H1 (cell line): Measurements from ENCODE around the gene THAP4.

Source experiments
- CREB1 ChIP-seq: IDR thresholded peaks from 2 replicates; pipeline ENCODE4 v1.6.1; 2012; ENCODE audit warnings: inconsistent platforms
- EZH2 ChIP-seq: fragments of 200-600 bp; sonication (generic); IDR thresholded peaks from 2 replicates; pipeline ENCODE4 v1.7.1; 2012; ENCODE audit warnings: low read depth, mild to moderate bottlenecking, moderate library complexity, low read length, inconsistent platforms; ENCODE audit not compliant: severe bottlenecking
- YY1 ChIP-seq: IDR thresholded peaks from 2 replicates; pipeline ENCODE4 v1.6.1; 2011; ENCODE audit warnings: low read depth, mild to moderate bottlenecking, low read length
- TF ChIP-seq, protein P1 (sequence below): IDR thresholded peaks from 2 replicates; pipeline ENCODE4 v1.6.1; 2012; ENCODE audit warnings: inconsistent platforms
- TF ChIP-seq, protein P2 (sequence below), 3 experiments: IDR thresholded peaks; 1 replicate in 2 of 3; 2 replicates in 1 of 3; pipeline versions ENCODE4 v1.5.1 to v1.6.1; 2011; ENCODE audit warnings: low read length in 3 of 3, mild to moderate bottlenecking in 3 of 3, inconsistent platforms in 2 of 3, low read depth in 1 of 3, moderate library complexity in 1 of 3; ENCODE audit not compliant: insufficient read depth in 1 of 3; ENCODE audit errors: control extremely low read depth in 1 of 3

DNA sequence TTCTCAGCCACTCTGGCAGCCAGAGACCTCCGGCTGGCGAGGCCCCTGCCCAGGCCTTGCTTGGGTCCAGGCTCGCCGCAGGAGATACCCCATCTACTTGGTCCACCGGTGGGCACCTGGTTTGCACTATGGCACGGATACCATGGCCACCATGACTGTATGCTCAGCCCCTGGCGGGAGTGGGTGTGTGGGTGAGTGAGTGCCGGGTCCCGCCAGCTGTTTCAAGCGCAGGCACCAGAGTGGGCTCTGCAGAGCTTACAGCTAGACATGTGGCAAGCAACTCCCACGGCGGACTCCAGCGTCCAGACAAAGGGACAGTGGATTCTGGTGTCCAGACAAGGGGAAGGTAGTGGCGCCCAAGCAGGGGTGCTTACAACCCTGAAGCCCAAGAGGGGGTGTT lies 2.0 kb upstream of the THAP4 start:
- TF ChIP-seq CREB1, result no peak
- TF ChIP-seq YY1, result no peak
- TF ChIP-seq, protein P1, sequence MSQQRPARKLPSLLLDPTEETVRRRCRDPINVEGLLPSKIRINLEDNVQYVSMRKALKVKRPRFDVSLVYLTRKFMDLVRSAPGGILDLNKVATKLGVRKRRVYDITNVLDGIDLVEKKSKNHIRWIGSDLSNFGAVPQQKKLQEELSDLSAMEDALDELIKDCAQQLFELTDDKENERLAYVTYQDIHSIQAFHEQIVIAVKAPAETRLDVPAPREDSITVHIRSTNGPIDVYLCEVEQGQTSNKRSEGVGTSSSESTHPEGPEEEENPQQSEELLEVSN, result no peak
- TF ChIP-seq, protein P2, sequence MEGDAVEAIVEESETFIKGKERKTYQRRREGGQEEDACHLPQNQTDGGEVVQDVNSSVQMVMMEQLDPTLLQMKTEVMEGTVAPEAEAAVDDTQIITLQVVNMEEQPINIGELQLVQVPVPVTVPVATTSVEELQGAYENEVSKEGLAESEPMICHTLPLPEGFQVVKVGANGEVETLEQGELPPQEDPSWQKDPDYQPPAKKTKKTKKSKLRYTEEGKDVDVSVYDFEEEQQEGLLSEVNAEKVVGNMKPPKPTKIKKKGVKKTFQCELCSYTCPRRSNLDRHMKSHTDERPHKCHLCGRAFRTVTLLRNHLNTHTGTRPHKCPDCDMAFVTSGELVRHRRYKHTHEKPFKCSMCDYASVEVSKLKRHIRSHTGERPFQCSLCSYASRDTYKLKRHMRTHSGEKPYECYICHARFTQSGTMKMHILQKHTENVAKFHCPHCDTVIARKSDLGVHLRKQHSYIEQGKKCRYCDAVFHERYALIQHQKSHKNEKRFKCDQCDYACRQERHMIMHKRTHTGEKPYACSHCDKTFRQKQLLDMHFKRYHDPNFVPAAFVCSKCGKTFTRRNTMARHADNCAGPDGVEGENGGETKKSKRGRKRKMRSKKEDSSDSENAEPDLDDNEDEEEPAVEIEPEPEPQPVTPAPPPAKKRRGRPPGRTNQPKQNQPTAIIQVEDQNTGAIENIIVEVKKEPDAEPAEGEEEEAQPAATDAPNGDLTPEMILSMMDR (IDR thresholded peaks at IDR 0.05; ENCODE audit: control extremely low read depth in 1 of 3, insufficient read depth in 1 of 3, low read depth in 1 of 3, low read length in 3 of 3), result no peak
- no peak for TF ChIP-seq EZH2
